Activated CD8-positive, alpha-beta T cell treated with anti-CD3 and anti-CD28 coated beads, Interleukin-2, amount 10 ng/mL, durations not matched to agents 7 days and 5 days (primary cell): ENCODE data around the gene PKLR. TPM values are rescaled to one million over a fixed set of nuclear protein-coding genes. Genes with fewer than 3 reads are reported as not detected.
A peak's percentile ranks its signal among the peaks of the same experiment; 100 is the strongest.
"Not testable (repeated sequence)": the region's sequence is repeated elsewhere in the genome, so short reads cannot be mapped to it uniquely, and the experiment has no call there.

Experiments
- ATAC-seq: fragments of 150-1000 bp; cut with Tn5 transposase; one replicate; pipeline ENCODE4 v1.10.0; 2021; ENCODE audit warnings: moderate library complexity
- CTCF ChIA-PET: fragments of 350-600 bp; sonication (Branson Sonifier 250); formaldehyde crosslinking; loops from one replicate; lab custom pipeline; 2021; ENCODE audit warnings: antibody characterized with exemption; lab: Charles Lee
- POLR2A ChIA-PET: fragments of 350-600 bp; sonication (Branson Sonifier 250); formaldehyde crosslinking; loops from one replicate; lab custom pipeline; 2021; ENCODE audit warnings: antibody characterized with exemption; lab: Charles Lee
- DNase-seq: peaks from one replicate; pipeline ENCODE4 v3.0.0-alpha.2; 2020
- H3K27ac Mint-ChIP-seq: one replicate; pipeline ENCODE4 v1.8.0; 2021; ENCODE audit warnings: mild to moderate bottlenecking, mixed read lengths
- H3K27me3 Mint-ChIP-seq: one replicate; pipeline ENCODE4 v1.8.0; 2021; ENCODE audit warnings: low read depth, mixed read lengths
- H3K36me3 Mint-ChIP-seq: one replicate; pipeline ENCODE4 v1.8.0; 2021; ENCODE audit warnings: low read depth, mixed read lengths
- H3K4me1 Mint-ChIP-seq: one replicate; pipeline ENCODE4 v1.8.0; 2021; ENCODE audit warnings: low read depth, mixed read lengths
- H3K4me3 Mint-ChIP-seq: one replicate; pipeline ENCODE4 v1.8.0; 2021; ENCODE audit warnings: mild to moderate bottlenecking, mixed read lengths
- H3K9me3 Mint-ChIP-seq: one replicate; pipeline ENCODE4 v1.8.0; 2022; ENCODE audit warnings: mixed read lengths; ENCODE audit not compliant: insufficient read depth
- total RNA-seq, 2 experiments: library from RNA; stranded (reverse); gene quantifications; one replicate each; pipeline ENCODE4 v1.2.3, GENCODE V29; 2021

PKLR gene
- total RNA-seq, 2 experiments from 2014 or later, result not detected

- peaks cover 18% of the 10 kb centered on the region for H3K36me3 Mint-ChIP-seq
- H3K27ac Mint-ChIP-seq, result peak overlapping the region; percentile 30
- peaks cover 31% of the 10 kb centered on the region for H3K4me1 Mint-ChIP-seq
- CTCF ChIA-PET, result interaction anchor here (1.0 to 4.5 kb wide), 3 partner anchors 9 to 19 kb away, joined by 3 to 59 read pairs (median 5); partner anchors contain the start of gene CLK2
- no peak for DNase-seq
- ATAC-seq, result no peak
- H3K27me3 Mint-ChIP-seq, result no peaks in the 10 kb centered on the region
- no peaks in the 10 kb centered on the region for H3K9me3 Mint-ChIP-seq
- peak overlapping the region; percentile 76 for H3K4me3 Mint-ChIP-seq
- POLR2A ChIA-PET, result no interaction called here
Observed at GRCh38 chr1:155254228-155254713, 47.0 kb downstream of the PKLR start.

GRCh38 chr1:155253797-155254196, 47.4 kb downstream of the PKLR start:
- POLR2A ChIA-PET, result no interaction called here
- Mint-ChIP-seq H3K9me3 (no peaks in the 10 kb centered on the region), H3K27me3 (no peaks in the 10 kb centered on the region), H3K4me1 (peaks cover 31% of the 10 kb centered on the region), H3K4me3 (peak overlapping the region; percentile 76), H3K27ac (peak overlapping the region; percentile 30), H3K36me3 (peaks cover 18% of the 10 kb centered on the region)
- CTCF ChIA-PET, result interaction anchor here (2.0 to 4.5 kb wide), 2 partner anchors 9 to 12 kb away, joined by 5 to 59 read pairs; no protein-coding TSS in a partner anchor
- no peak for ATAC-seq
- DNase-seq, result no peak

DNA sequence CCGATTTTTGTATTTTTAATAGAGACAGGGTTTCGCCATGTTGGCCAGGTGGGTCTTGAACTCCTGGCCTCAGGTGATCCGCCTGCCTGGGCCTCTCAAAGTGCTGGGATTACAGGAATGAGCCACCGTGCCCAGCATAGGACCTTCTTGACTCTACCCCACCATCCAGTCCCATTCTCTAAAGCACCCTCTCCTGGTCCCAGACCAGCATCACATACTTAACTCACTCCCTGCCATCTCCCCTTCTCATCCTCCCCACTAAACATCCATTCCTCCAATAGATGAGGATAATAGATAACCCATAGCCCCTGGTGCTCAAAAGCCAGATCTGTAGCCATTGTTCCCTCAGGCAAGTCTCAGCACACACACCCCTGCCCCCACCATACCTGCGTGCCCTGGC, 48.0 kb downstream of the PKLR start:
- ChIA-PET CTCF (interaction anchor here (2.0 to 8.8 kb wide), 4 partner anchors 8 to 69 kb away, joined by 5 to 190 read pairs (median 56); partner anchors contain the start of genes CLK2 and RUSC1), POLR2A (no interaction called here)
- DNase-seq (no peak), ATAC-seq (no peak)
- Mint-ChIP-seq H3K4me1 (peaks cover 31% of the 10 kb centered on the region), H3K4me3 (peak overlapping the region; percentile 76), H3K36me3 (peaks cover 12% of the 10 kb centered on the region), H3K9me3 (no peaks in the 10 kb centered on the region), H3K27ac (no peak overlapping the region), H3K27me3 (no peaks in the 10 kb centered on the region)

- Mint-ChIP-seq H3K9me3 (no peaks in the 10 kb centered on the region), H3K4me1 (peaks cover 31% of the 10 kb centered on the region), H3K36me3 (peaks cover 7% of the 10 kb centered on the region), H3K4me3 (no peak overlapping the region), H3K27ac (no peak overlapping the region), H3K27me3 (no peaks in the 10 kb centered on the region)
- ChIA-PET CTCF (interaction anchor here (0.7 to 8.8 kb wide), 48 partner anchors 9 to 808 kb away, joined by 3 to 190 read pairs (median 6); partner anchors contain the start of genes ASH1L, CLK2, FDPS and HCN3), POLR2A (interaction anchor here (0.9 to 3.7 kb wide), 5 partner anchors 10 to 72 kb away, joined by 3 to 20 read pairs (median 9); partner anchors contain the start of genes FDPS and SCAMP3)
- ATAC-seq, result no peak
- no peak for DNase-seq
Observed at GRCh38 chr1:155251566-155251965, 49.7 kb downstream of the PKLR start.

DNA sequence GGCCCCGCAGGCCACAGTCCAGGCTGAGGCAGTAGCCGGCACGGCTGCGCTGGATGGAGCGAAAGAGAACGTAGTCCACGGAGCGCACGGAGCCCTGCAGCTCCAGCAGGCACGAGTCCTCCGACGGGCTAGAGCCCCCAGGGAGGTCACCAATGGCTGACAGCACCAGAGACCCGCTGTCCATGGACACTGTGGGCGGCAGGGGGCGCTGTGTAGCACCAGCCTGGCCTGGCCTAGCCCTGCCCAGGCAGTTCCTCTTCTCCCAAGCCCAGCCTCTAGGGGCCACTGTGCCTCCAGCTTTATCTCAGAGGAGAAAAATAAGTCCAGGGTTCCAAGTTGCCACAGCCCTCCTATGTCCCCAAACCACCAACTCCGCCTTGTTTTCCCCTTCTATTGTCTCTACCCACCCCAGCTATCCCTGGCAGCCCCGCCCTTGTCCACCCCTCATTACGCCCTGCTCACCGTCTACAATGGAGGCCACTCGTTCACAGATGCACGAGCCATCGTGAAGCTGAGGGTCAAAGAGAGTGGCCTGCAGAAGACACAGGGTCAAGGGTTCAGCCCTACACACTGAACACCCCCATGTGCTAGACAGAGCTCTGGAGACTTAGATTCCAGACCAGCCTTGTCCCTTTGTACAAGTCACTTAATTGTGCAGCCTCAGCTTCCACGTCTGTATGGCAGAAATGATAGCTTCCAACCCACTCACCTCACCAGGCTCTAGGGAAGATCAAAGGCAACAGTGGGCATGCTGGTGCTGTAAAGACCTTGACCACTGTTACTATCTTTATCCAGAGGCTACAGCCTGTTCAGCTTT, 50.4 kb downstream of the PKLR start:
- Mint-ChIP-seq H3K4me3 (peak overlapping the region; percentile 69), H3K27ac (peak overlapping the region; percentile 77), H3K9me3 (no peaks in the 10 kb centered on the region), H3K27me3 (no peaks in the 10 kb centered on the region), H3K4me1 (peaks cover 34% of the 10 kb centered on the region), H3K36me3 (peaks cover 10% of the 10 kb centered on the region)
- ChIA-PET POLR2A (interaction anchor here (0.5 to 3.7 kb wide), 8 partner anchors 11 to 941 kb away, joined by 3 to 20 read pairs (median 4); partner anchors contain the start of genes CLK2, FDPS and SCAMP3), CTCF (interaction anchor here (0.6 to 8.8 kb wide), 74 partner anchors 9 to 822 kb away, joined by 3 to 190 read pairs (median 5); partner anchors contain the start of genes ASH1L, CLK2, FDPS and HCN3)
- DNase-seq (peak; percentile 97), ATAC-seq (peak; percentile 96)

DNA sequence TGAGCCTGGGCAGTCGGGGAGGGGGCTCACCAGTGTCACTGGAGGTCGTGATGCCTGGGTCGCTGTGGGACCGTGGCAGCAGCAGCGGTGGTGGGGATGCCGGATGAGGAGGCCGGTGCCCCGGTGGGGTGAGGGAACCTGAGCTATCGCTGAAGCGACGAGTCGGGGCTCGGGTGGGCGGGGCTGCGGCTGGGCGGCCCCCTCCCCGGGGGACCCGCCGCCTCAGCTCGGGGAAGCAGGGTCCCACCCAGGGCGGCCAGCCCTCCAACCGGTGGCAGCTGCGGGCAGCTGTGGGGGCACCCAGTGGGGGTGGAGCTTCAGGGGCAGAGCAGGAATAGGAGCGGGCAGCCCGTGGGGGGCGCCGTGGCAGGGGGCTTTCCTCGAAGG, 51.0 kb downstream of the PKLR start:
- ATAC-seq, result peak; percentile 42
- CTCF ChIA-PET, result interaction anchor here (0.7 to 8.8 kb wide), 64 partner anchors 9 to 823 kb away, joined by 3 to 190 read pairs (median 5); partner anchors contain the start of genes ASH1L, CLK2, FDPS and HCN3
- no peak for DNase-seq
- Mint-ChIP-seq H3K27ac (peak overlapping the region; percentile 80), H3K9me3 (no peaks in the 10 kb centered on the region), H3K27me3 (no peaks in the 10 kb centered on the region), H3K4me1 (peaks cover 36% of the 10 kb centered on the region), H3K4me3 (peak overlapping the region; percentile 69), H3K36me3 (peaks cover 10% of the 10 kb centered on the region)
- POLR2A ChIA-PET, result interaction anchor here (0.9 to 3.7 kb wide), 5 partner anchors 11 to 73 kb away, joined by 4 to 20 read pairs (median 9); partner anchors contain the start of genes CLK2, FDPS and SCAMP3

DNA sequence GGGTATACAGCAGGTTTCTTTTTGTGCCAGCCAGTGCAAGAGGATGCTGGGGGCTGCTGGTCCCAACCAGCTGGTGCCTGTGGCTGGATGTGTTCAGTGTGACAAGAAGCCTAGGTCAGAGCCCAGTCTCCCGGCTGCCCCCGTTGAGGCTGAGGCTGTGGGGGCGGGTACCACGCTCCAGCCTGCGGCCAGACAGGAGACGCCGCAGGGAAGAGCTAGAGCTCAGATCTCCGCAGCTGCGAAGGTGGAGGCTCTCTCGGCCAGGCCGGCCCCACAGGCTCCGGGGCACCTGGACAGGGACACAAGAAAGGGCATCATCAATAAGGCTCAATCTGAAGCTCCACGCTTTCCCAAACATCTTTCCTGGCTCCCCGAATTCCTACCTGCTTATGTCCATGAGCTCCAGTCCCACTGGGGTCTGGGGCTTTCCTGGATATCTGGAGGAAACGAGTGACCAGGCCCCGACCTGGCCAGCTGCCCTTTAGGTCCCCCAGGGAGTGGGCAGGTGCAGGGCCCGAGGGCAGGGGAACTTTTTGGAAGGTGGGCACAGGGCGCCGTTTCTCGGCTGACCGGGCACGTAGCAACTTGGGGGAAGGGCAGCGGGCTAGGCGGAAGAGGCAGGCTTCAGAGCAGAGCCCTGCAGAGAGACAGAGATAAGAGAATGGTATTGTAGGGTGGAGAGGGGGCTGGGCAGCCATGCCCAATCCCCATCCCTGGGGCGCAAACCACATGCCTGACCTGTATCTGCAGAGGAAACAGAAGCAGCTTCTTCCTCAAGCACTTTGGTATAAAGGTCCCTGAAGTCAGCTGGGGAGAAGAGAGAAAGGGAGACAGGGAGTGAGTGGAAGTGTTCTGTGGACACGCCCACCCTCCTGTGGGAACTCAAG, 53.3 kb downstream of the PKLR start:
- ATAC-seq (no peak), DNase-seq (no peak)
- CTCF ChIA-PET, result interaction anchor here (0.7 to 8.8 kb wide), 3 partner anchors 70 to 75 kb away, joined by 3 to 190 read pairs (median 4); partner anchors contain the start of genes KRTCAP2 and RUSC1
- Mint-ChIP-seq H3K36me3 (peaks cover 13% of the 10 kb centered on the region), H3K4me3 (no peak overlapping the region), H3K27me3 (peaks cover 2% of the 10 kb centered on the region), H3K9me3 (no peaks in the 10 kb centered on the region), H3K27ac (no peak overlapping the region), H3K4me1 (peaks cover 34% of the 10 kb centered on the region)
- POLR2A ChIA-PET, result interaction anchor here (1.0 kb wide), 1 partner anchor 75 kb away, joined by 3 read pairs; no protein-coding TSS in a partner anchor

DNA sequence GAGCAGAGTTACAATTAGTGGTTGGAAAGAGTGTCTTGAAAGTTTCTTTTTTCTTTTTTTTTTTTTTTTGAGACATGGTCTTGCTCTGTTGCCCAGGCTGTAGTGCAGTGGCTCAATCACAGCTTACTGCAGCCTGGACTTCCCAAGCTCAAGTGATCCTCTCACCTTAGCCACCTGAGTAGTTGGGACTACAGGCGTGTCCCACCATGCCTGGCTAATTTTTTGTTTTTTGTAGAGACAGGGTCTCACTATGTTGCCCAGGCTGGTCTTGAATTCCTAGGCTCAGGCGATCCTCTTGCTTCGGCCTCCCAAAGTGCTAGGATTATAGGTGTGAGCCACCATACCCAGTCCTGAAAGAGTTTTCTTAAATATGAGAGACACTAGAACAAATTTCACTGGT, 54.4 kb downstream of the PKLR start:
- CTCF ChIA-PET, result interaction anchor here (1.3 to 8.8 kb wide), 2 partner anchors 39 to 76 kb away, joined by 3 to 190 read pairs; partner anchors contain the start of genes RUSC1 and THBS3
- not testable (repeated sequence) for H3K27ac Mint-ChIP-seq, ATAC-seq, DNase-seq, H3K27me3 Mint-ChIP-seq, H3K9me3 Mint-ChIP-seq, H3K4me3 Mint-ChIP-seq
- H3K4me1 Mint-ChIP-seq, result peaks cover 45% of the 10 kb centered on the region
- POLR2A ChIA-PET, result interaction anchor here (1.0 kb wide), 1 partner anchor 76 kb away, joined by 3 read pairs; no protein-coding TSS in a partner anchor
- peaks cover 15% of the 10 kb centered on the region for H3K36me3 Mint-ChIP-seq

DNA sequence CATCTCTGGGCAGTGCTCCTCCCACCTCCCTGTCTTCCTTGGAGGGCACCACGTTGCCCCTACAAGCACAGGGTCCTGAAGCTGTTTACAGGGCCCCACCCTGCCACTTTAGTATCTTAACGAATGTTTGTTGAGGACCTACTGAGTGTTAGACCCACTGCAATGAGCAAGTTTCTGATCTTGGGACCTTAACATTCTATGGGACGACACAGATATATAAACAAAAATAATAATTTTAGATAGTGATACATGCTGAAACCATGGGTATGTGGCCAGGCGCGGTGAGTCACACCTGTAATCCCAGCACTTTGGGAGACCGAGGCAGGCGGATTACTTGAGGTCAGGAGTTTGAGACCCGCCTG, 56.1 kb downstream of the PKLR start:
- DNase-seq (no peak), ATAC-seq (no peak)
- POLR2A ChIA-PET, result interaction anchor here (0.6 to 3.7 kb wide), 12 partner anchors 17 to 308 kb away, joined by 3 to 23 read pairs (median 4); partner anchors contain the start of genes CLK2, FDPS, MTX1 and SCAMP3
- peak overlapping the region; percentile 69 for H3K4me3 Mint-ChIP-seq
- H3K27ac Mint-ChIP-seq, result peak overlapping the region; percentile 90
- H3K4me1 Mint-ChIP-seq, result peaks cover 51% of the 10 kb centered on the region
- peaks cover 21% of the 10 kb centered on the region for H3K36me3 Mint-ChIP-seq
- CTCF ChIA-PET, result interaction anchor here (0.7 to 8.8 kb wide), 9 partner anchors 9 to 160 kb away, joined by 3 to 190 read pairs (median 4); partner anchors contain the start of genes CLK2, ENTREP3, KRTCAP2 and RUSC1
- H3K9me3 Mint-ChIP-seq, result no peaks in the 10 kb centered on the region
- H3K27me3 Mint-ChIP-seq, result peaks cover 2% of the 10 kb centered on the region

DNA sequence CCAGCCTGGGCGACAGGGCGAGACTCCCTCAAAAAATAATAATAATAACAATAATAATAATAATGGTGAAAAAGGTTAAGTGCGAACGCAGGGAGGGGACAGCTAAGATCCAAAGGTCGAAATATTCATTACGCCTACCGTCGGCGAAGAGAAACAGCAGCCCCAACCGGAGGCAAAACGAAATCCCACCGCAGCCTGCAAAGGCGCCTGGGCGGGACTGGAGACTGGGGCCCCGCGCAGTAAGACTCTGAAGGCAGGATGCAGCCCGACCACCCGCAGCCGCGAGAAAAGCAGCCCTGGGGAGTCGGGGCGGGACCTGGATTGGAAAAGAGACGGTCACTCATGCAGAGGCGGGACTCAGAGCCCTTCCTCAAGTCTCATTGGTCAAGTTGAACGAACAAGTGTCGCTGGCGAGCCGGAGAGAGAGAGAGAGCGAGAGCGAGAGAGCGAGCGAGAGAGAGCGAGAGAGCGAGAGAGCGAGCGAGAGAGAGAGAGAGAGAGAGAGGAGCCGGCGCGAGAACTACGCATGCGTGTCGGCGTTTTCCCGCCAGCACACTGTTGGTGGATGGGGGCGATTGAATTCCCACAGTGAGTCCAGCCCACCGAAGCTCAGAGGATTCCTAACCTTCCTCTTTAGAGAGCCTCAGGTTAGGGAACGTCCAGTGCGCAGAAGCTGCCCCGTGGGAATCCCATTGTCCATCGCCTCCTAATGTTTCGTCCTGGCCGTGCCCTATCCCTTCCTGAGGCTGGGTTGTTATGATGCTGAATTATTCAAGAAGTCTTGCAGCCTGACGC, 56.7 kb downstream of the PKLR start:
- CTCF ChIA-PET, result interaction anchor here (0.7 to 8.8 kb wide), 15 partner anchors 10 to 159 kb away, joined by 3 to 190 read pairs (median 4); partner anchors contain the start of genes CLK2, ENTREP3, KRTCAP2 and RUSC1
- peak overlapping the region; percentile 69 for H3K4me3 Mint-ChIP-seq
- peaks cover 24% of the 10 kb centered on the region for H3K36me3 Mint-ChIP-seq
- H3K9me3 Mint-ChIP-seq, result no peaks in the 10 kb centered on the region
- peaks cover 52% of the 10 kb centered on the region for H3K4me1 Mint-ChIP-seq
- peak overlapping the region; percentile 90 for H3K27ac Mint-ChIP-seq
- DNase-seq, result peak; percentile 100
- POLR2A ChIA-PET, result interaction anchor here (0.6 to 3.7 kb wide), 20 partner anchors 12 to 815 kb away, joined by 3 to 23 read pairs (median 4); partner anchors contain the start of genes CLK2, FDPS, MTX1 and SCAMP3
- H3K27me3 Mint-ChIP-seq, result peaks cover 2% of the 10 kb centered on the region
- ATAC-seq, result peak; percentile 97
